AG04449 (cell line): ENCODE results near the gene PRR5L.

Experiments used
- CTCF ChIA-PET: fragments of 350-600 bp; formaldehyde crosslinking; extraction: SDS; loops from one replicate; lab custom pipeline; 2021; ENCODE audit warnings: antibody characterized with exemption; lab: Yijun Ruan, JAX
- POLR2A ChIA-PET: fragments of 400-600, 350-600 bp; formaldehyde crosslinking; extraction: SDS; loops from one replicate; lab custom pipeline; 2020; ENCODE audit warnings: antibody characterized with exemption, inconsistent platforms; lab: Yijun Ruan, JAX
- DNase-seq: peaks from one replicate; pipeline ENCODE4 v3.0.0-alpha.2; 2010; ENCODE audit warnings: low read depth, low spot score
- H3K4me3 ChIP-seq: 2 replicates; pipeline ENCODE4 v1.5.1; 2011; ENCODE audit warnings: low read depth, mild to moderate bottlenecking, control low read depth, low read length
- CTCF ChIP-seq: IDR thresholded peaks from one replicate; pipeline ENCODE4 v1.5.1; 2011; ENCODE audit warnings: mild to moderate bottlenecking, moderate library complexity, low read length, control low read depth, inconsistent platforms; ENCODE audit not compliant: insufficient read depth; ENCODE audit errors: missing control alignments

Gene PRR5L

DNA sequence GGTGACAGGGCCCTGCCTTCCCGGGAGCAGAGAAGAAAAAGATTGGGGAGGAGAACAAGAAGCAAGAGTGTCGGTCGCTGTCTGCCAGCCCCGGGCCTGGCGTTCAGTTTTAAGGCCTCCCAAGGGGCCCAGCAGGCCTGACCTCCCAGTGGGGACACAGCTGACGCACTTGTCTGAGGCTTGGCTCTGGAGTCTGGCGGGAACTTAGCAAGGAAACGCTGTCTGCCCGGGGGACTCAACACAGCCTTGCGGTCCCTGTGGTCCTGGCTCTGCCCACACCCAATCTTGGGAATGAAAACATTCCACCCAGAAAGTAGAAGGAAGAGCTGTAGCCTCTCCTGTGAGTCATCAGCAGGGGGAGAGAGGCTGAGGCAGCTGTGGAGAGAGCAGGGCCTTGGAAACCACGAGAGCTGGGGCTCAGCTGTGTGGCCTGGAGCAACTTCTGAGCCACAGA lies 159.6 kb downstream of the PRR5L start:
- ChIA-PET CTCF (interaction anchor here (0.8 to 1.9 kb wide), 10 partner anchors 11 to 164 kb away, joined by 3 to 8 read pairs (median 4); no protein-coding TSS in a partner anchor), POLR2A (interaction anchor here (0.6 to 2.4 kb wide), 8 partner anchors 8 to 78 kb away, joined by 3 to 22 read pairs (median 8); no protein-coding TSS in a partner anchor)
- TF ChIP-seq CTCF, result no peak
- DNase-seq, result peak; percentile 99
- H3K4me3 ChIP-seq, result peak overlapping the region; percentile 2; the same call in 1 of the 2 replicates

DNA sequence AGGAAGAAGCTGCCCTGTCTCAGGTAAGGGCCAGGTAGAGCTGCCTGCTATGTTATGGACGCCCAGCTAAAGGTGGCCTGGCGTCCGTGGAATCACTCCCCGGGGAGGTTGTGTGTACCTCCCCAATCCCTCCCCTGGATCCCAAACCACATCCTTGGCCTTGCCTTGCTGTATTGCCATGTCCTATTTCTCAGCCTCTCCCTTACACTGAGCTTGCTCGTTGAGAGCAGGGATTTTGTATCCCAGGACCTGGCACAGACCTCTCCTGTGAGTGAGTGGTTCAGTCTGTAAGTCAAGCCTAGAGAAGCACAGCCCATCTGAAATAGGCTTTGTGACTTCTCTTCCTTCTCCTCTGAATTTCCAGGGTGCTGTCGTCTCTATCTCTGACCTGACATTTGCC lies 160.1 kb downstream of the PRR5L start:
- no peak for DNase-seq
- ChIA-PET POLR2A (interaction anchor here (0.6 to 2.4 kb wide), 8 partner anchors 8 to 79 kb away, joined by 3 to 22 read pairs (median 8); no protein-coding TSS in a partner anchor), CTCF (interaction anchor here (0.8 to 1.9 kb wide), 10 partner anchors 10 to 175 kb away, joined by 3 to 8 read pairs (median 4); no protein-coding TSS in a partner anchor)
- H3K4me3 ChIP-seq, result no peak overlapping the region
- no peak for TF ChIP-seq CTCF

DNA sequence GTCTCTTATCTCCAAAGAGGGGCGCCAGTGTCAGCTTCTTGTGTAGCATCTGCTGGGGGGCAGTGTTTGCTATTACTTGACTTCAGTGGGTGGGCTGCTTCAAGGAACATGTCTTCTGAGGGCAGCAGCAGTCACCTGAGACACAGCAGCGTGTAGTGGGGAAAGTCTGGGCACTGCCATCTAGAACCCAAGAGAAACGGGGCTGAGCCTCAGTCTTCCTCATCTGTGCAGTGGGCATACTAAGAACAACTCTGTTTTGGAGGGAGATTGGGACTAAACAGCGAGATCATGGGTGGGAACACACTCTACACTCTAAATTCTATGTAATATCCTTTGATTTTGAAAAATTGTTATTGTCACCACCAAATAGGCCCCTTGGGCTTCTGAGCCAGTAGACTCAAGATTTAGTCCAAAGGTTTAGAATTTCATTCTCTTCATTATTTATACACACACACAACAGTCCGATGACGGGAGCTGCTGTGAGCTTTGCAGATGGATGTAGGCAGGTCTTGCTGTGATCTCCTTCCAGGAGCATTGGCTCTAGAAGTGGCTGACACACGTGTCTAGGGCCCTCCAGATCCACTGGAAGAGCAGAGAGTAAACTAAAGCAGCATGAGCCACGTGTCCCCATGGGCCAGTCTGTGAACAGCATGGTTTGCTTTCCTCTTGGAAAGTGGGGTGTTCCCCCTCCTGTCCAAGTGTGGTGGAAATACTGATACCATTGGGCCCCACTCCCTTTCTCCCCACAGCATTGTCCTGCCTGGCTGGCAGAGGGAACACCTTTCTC lies 162.2 kb downstream of the PRR5L start:
- DNase-seq, result no peak
- no peak for TF ChIP-seq CTCF
- POLR2A ChIA-PET, result no interaction called here
- no peak overlapping the region for H3K4me3 ChIP-seq
- CTCF ChIA-PET, result interaction anchor here (1.0 to 3.0 kb wide), 5 partner anchors 11 to 151 kb away, joined by 3 to 12 read pairs (median 3); no protein-coding TSS in a partner anchor

DNA sequence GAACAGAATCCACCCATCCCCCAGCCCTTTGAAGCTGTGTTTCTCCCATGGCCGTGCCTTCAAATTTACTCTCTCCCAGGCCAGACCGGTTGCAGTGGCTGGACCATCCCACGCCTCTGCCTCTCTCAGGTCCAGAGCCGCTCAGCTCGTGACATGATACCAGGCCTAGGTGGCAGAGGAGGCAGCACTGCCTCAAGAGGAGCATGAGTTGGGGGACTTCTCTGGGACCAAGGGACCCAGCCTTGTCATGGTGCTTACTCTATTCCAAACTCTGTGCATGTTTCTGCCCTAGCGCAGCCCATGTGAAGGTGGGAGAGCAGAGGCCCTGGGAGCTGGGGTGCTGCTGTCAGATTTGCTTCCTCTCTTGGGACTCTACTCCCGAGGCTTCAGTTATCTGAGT lies 163.0 kb downstream of the PRR5L start:
- TF ChIP-seq CTCF, result no peak
- no peak for DNase-seq
- no peak overlapping the region for H3K4me3 ChIP-seq
- CTCF ChIA-PET, result interaction anchor here (1.0 to 3.0 kb wide), 5 partner anchors 10 to 152 kb away, joined by 3 to 12 read pairs (median 3); no protein-coding TSS in a partner anchor
- POLR2A ChIA-PET, result no interaction called here

DNA sequence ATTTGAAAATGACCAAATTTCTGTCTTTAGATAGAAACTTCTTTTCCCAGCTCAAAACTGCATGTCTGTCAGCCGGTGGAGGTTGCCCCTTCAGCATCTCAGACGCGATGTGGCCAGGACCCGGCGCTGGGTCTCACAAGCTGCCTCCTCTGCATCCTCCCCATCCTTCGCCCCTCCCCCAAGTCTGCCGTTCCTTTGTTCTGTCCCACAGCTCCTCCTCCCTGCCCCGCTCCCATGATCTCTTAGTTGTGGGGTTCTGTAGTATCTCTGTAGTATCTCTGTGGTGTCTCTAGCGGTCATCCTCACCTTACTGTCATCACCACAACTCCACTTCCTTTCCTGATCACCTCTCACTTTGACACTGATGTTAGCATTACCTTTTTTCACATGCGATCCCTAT lies 164.1 kb downstream of the PRR5L start:
- TF ChIP-seq CTCF, result no peak
- POLR2A ChIA-PET, result no interaction called here
- H3K4me3 ChIP-seq, result no peak overlapping the region
- no peak for DNase-seq
- CTCF ChIA-PET, result interaction anchor here (1.0 to 3.0 kb wide), 3 partner anchors 9 to 83 kb away, joined by 4 to 12 read pairs (median 4); no protein-coding TSS in a partner anchor

- no peak overlapping the region for H3K4me3 ChIP-seq
- no peak for DNase-seq
- no peak for TF ChIP-seq CTCF
- ChIA-PET POLR2A (no interaction called here), CTCF (interaction anchor here (0.7 to 2.4 kb wide), 6 partner anchors 8 to 155 kb away, joined by 3 to 8 read pairs (median 3); no protein-coding TSS in a partner anchor)
Measured at GRCh38 chr11:36462321-36462720, 166.2 kb downstream of the PRR5L start.
